Measurements from ENCODE around the gene DAAM1.

GRCh38 chr14:59308673-59309072 is 120.2 kb downstream of the DAAM1 start:
- TF ChIP-seq, protein P1, sequence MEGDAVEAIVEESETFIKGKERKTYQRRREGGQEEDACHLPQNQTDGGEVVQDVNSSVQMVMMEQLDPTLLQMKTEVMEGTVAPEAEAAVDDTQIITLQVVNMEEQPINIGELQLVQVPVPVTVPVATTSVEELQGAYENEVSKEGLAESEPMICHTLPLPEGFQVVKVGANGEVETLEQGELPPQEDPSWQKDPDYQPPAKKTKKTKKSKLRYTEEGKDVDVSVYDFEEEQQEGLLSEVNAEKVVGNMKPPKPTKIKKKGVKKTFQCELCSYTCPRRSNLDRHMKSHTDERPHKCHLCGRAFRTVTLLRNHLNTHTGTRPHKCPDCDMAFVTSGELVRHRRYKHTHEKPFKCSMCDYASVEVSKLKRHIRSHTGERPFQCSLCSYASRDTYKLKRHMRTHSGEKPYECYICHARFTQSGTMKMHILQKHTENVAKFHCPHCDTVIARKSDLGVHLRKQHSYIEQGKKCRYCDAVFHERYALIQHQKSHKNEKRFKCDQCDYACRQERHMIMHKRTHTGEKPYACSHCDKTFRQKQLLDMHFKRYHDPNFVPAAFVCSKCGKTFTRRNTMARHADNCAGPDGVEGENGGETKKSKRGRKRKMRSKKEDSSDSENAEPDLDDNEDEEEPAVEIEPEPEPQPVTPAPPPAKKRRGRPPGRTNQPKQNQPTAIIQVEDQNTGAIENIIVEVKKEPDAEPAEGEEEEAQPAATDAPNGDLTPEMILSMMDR (IDR thresholded peaks at IDR 0.05): no peak
- no peak for TF ChIP-seq POLR2A (IDR thresholded peaks at IDR 0.05)
